DOHH2 (cell line): ENCODE results near the gene HACL1.

Experiments used
- CTCF ChIP-seq: fragments of 200-600 bp; sonication (generic); IDR thresholded peaks from one replicate; pipeline ENCODE4 v1.5.1; 2014; ENCODE audit warnings: antibody characterized with exemption, mild to moderate bottlenecking, low read depth, low read length; ENCODE audit not compliant: poor library complexity, severe bottlenecking
- EZH2phosphoT487 ChIP-seq: fragments of 200-600 bp; sonication (generic); IDR thresholded peaks from 2 replicates; pipeline ENCODE4 v1.6.1; 2017; ENCODE audit warnings: borderline replicate concordance, mild to moderate bottlenecking, antibody characterized with exemption, low read length, moderate library complexity, mixed read lengths

- TF ChIP-seq CTCF, result no peak
- TF ChIP-seq EZH2phosphoT487, result no peak
Measured at GRCh38 chr3:15538345-15538744, 63.0 kb downstream of the HACL1 start.
